GM23248 (cell line): Measurements from ENCODE around the gene ACTN4. TPM values are rescaled to one million over a fixed set of nuclear protein-coding genes. Genes with fewer than 3 reads are reported as not detected.

ENCODE experiments used
- DNase-seq: peaks from one replicate; pipeline ENCODE4 v3.0.0-alpha.2; 2015
- H2AFZ ChIP-seq: fragments of 200-600 bp; sonication (generic); 2 replicates; pipeline ENCODE4 v1.6.1; 2016; ENCODE audit warnings: antibody characterized with exemption
- H3F3A ChIP-seq: fragments of 200-600 bp; sonication (generic); 2 replicates; pipeline ENCODE4 v1.6.1; 2016; ENCODE audit warnings: mild to moderate bottlenecking, antibody characterized with exemption, mixed run types; ENCODE audit not compliant: insufficient read depth
- H3K27ac ChIP-seq: fragments of 200-600 bp; sonication (generic); 2 replicates; pipeline ENCODE4 v1.5.1; 2016; ENCODE audit warnings: mild to moderate bottlenecking
- H3K27me3 ChIP-seq: fragments of 200-600 bp; sonication (generic); replicated peaks from 2 replicates; pipeline ENCODE4 v1.6.1; 2016; ENCODE audit warnings: mild to moderate bottlenecking; ENCODE audit not compliant: insufficient read depth
- H3K36me3 ChIP-seq: fragments of 200-600 bp; sonication (generic); 2 replicates; pipeline ENCODE4 v1.6.1; 2016; ENCODE audit warnings: low read depth, mild to moderate bottlenecking
- H3K4me1 ChIP-seq: fragments of 200-600 bp; sonication (generic); 2 replicates; pipeline ENCODE4 v1.6.1; 2016; ENCODE audit warnings: mild to moderate bottlenecking; ENCODE audit not compliant: insufficient read depth
- H3K4me2 ChIP-seq: fragments of 200-600 bp; sonication (generic); one replicate; pipeline ENCODE4 v1.6.1; 2016; ENCODE audit warnings: mild to moderate bottlenecking; ENCODE audit not compliant: unreplicated experiment
- H3K4me3 ChIP-seq: fragments of 200-600 bp; sonication (generic); 2 replicates; pipeline ENCODE4 v1.5.1; 2016; ENCODE audit warnings: mild to moderate bottlenecking
- H3K79me2 ChIP-seq: fragments of 200-600 bp; sonication (generic); 2 replicates; pipeline ENCODE4 v1.6.1; 2016; ENCODE audit warnings: mild to moderate bottlenecking; ENCODE audit not compliant: insufficient read depth
- H3K9ac ChIP-seq: fragments of 200-600 bp; sonication (generic); 2 replicates; pipeline ENCODE4 v1.6.1; 2016; ENCODE audit warnings: mild to moderate bottlenecking
- H3K9me2 ChIP-seq: fragments of 200-600 bp; sonication (generic); 2 replicates; pipeline ENCODE4 v1.6.1; 2016; ENCODE audit warnings: mixed run types, mild to moderate bottlenecking, moderate library complexity; ENCODE audit not compliant: insufficient read depth
- H3K9me3 ChIP-seq: fragments of 200-600 bp; sonication (generic); one replicate; pipeline ENCODE4 v1.6.1; 2017; ENCODE audit warnings: low read depth
- H4K20me1 ChIP-seq: fragments of 200-600 bp; sonication (generic); 2 replicates; pipeline ENCODE4 v1.6.0; 2016; ENCODE audit not compliant: insufficient read depth
- EZH2 ChIP-seq: fragments of 200-600 bp; sonication (generic); IDR thresholded peaks from 2 replicates; pipeline ENCODE4 v1.6.1; 2018; ENCODE audit warnings: antibody characterized with exemption, mild to moderate bottlenecking; ENCODE audit not compliant: insufficient read depth, poor library complexity, severe bottlenecking
- EZH2phosphoT487 ChIP-seq: fragments of 200-600 bp; sonication (generic); IDR thresholded peaks from 2 replicates; pipeline ENCODE4 v1.6.1; 2018; ENCODE audit warnings: antibody characterized with exemption, moderate library complexity, mild to moderate bottlenecking, low read depth; ENCODE audit not compliant: insufficient read depth
- WGBS, 2 experiments: methylation state at CpG; one replicate each; pipeline ENCODE4 v1.1.6; 2015 to 2017; ENCODE audit warnings: low lambda C conversion rate in 2 of 2, low coverage in 1 of 2; ENCODE audit errors: missing lambda C conversion rate in 2 of 2; 5-methylcytosine and 5-hydroxymethylcytosine counted together
- in situ Hi-C: fragments of 300-500 bp; cut with MboI; formaldehyde crosslinking; loops from 2 replicates; pipeline ENCODE4 v1.15.0; 2020
- polyA plus RNA-seq: library from polyadenylated mRNA; unstranded; fragments of >200 nt; fragmentation: Nextera tagmentation; extraction: Ambion mirVana; gene quantifications from 2 replicates; pipeline ENCODE4 v1.2.1, GENCODE V29; 2016
- total RNA-seq: library from RNA; depleted of rRNA; stranded (reverse); fragments of >200 nt; shearing (Covaris generic); gene quantifications from 2 replicates; pipeline ENCODE4 v1.2.3, GENCODE V29; 2014

Gene ACTN4
- total and polyA plus RNA-seq, 2 experiments from 2014 or later = 84.6 to 477 TPM

GRCh38 chr19:38723990-38724854, 76.8 kb downstream of the ACTN4 start:
- no peak overlapping the region for H2AFZ ChIP-seq
- no peak overlapping the region for H3K27ac ChIP-seq
- WGBS, 2 experiments = 94% methylated on average over 21 to 42 of the region's 42 CpGs
- H3F3A ChIP-seq = no peaks in the 10 kb centered on the region
- no peak overlapping the region for H3K9ac ChIP-seq
- no peaks in the 10 kb centered on the region for H3K9me2 ChIP-seq
- in situ Hi-C loops = no loop called here
- H3K4me3 ChIP-seq = no peak overlapping the region
- H3K36me3 ChIP-seq = peaks cover 50% of the 10 kb centered on the region
- H3K27me3 ChIP-seq = no peaks in the 10 kb centered on the region
- TF ChIP-seq EZH2phosphoT487 (no peak), EZH2 (no peak)
- no peaks in the 10 kb centered on the region for H3K9me3 ChIP-seq
- H3K79me2 ChIP-seq = peaks cover 49% of the 10 kb centered on the region
- H4K20me1 ChIP-seq = no peaks in the 10 kb centered on the region
- H3K4me1 ChIP-seq = no peaks in the 10 kb centered on the region
- H3K4me2 ChIP-seq = no peak overlapping the region
- DNase-seq = no peak

- Histone ChIP-seq H3K9ac (no peak overlapping the region), H3K27me3 (no peaks in the 10 kb centered on the region), H3K4me3 (no peak overlapping the region), H3K4me2 (no peak overlapping the region), H3K36me3 (peaks cover 54% of the 10 kb centered on the region), H3K4me1 (no peaks in the 10 kb centered on the region), H3K9me3 (no peaks in the 10 kb centered on the region), H3K9me2 (no peaks in the 10 kb centered on the region), H3F3A (peaks cover 6% of the 10 kb centered on the region; the same call in 1 of the 2 replicates), H2AFZ (no peak overlapping the region), H4K20me1 (no peaks in the 10 kb centered on the region), H3K27ac (no peak overlapping the region), H3K79me2 (peaks cover 36% of the 10 kb centered on the region)
- 92 to 94% methylated on average over 19 to 21 of the region's 21 CpGs for WGBS, 2 experiments
- TF ChIP-seq EZH2phosphoT487 (no peak), EZH2 (no peak)
- in situ Hi-C loops = no loop called here
- no peak for DNase-seq
These were observed 78.2 kb downstream of the ACTN4 start for GRCh38 chr19:38725469-38726283.

DNA sequence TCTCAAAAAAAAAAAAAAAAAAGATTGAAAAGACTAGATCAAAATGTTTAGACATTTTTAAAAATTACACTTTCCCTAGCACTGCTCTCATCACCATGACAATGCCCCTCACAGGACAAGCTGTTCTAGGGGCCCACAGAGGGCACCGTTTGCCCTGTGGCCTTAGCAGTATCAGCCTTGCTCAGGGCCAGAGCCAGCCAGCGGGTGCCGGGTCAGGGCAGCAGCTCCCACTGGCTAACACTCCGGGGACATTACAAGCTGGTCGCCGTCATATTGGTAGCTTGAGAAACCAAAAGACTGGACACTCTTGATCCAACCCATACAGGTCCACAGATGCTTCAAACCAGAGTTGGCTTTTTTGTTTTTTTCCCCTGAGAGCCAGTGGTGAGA, 78.8 kb downstream of the ACTN4 start:
- Histone ChIP-seq H4K20me1 (no peaks in the 10 kb centered on the region), H3K9me2 (no peaks in the 10 kb centered on the region), H3K27ac (no peak overlapping the region), H3K9ac (no peak overlapping the region), H3K36me3 (peaks cover 51% of the 10 kb centered on the region), H2AFZ (no peak overlapping the region), H3K4me1 (no peaks in the 10 kb centered on the region), H3K79me2 (peaks cover 30% of the 10 kb centered on the region), H3K4me2 (no peak overlapping the region), H3K9me3 (no peaks in the 10 kb centered on the region), H3F3A (peaks cover 10% of the 10 kb centered on the region), H3K27me3 (no peaks in the 10 kb centered on the region), H3K4me3 (no peak overlapping the region)
- in situ Hi-C loops = no loop called here
- 96 to 99% methylated on average over 6 of the region's 6 CpGs for WGBS, 2 experiments
- TF ChIP-seq EZH2phosphoT487 = no peak
- no peak for TF ChIP-seq EZH2
- no peak for DNase-seq

- peaks cover 51% of the 10 kb centered on the region for H3K36me3 ChIP-seq
- WGBS, 2 experiments = 81% methylated on average over 30 of the region's 30 CpGs
These were observed 79.4 kb downstream of the ACTN4 start for GRCh38 chr19:38726761-38727301.

More at GRCh38 chr19:38726761-38727301, 79.4 kb downstream of the ACTN4 start:
- Histone ChIP-seq H3K9ac (no peak overlapping the region), H3K4me3 (no peak overlapping the region), H2AFZ (no peak overlapping the region), H3K27ac (no peak overlapping the region), H3F3A (peaks cover 16% of the 10 kb centered on the region), H3K9me2 (no peaks in the 10 kb centered on the region), H3K79me2 (peaks cover 29% of the 10 kb centered on the region; the same call in 1 of the 2 replicates), H4K20me1 (no peaks in the 10 kb centered on the region), H3K4me2 (no peak overlapping the region), H3K27me3 (no peaks in the 10 kb centered on the region), H3K4me1 (no peaks in the 10 kb centered on the region), H3K9me3 (no peaks in the 10 kb centered on the region)
- TF ChIP-seq EZH2 = no peak
- TF ChIP-seq EZH2phosphoT487 = no peak
- in situ Hi-C loops = no loop called here
- DNase-seq = no peak
